ENCODE results near the gene FBXO41.
A peak's percentile ranks its signal among the peaks of the same experiment; 100 is the strongest.

FBXO41 gene

GRCh38 chr2:73307720-73308119 is 23.4 kb upstream of the FBXO41 start:
- no peak for DNase-seq (ENCODE audit: low read depth)
- H3K4me3 ChIP-seq (ENCODE audit: low read length) = no peak overlapping the region
- TF ChIP-seq CTCF (IDR thresholded peaks at IDR 0.05; ENCODE audit: insufficient read depth, low read depth, low read length, missing control alignments) = no peak

GRCh38 chr2:73301636-73302035 is 17.4 kb upstream of the FBXO41 start:
- peak; percentile 50 for DNase-seq (ENCODE audit: low read depth)
- no peak for TF ChIP-seq CTCF (IDR thresholded peaks at IDR 0.05; ENCODE audit: insufficient read depth, low read depth, low read length, missing control alignments)

GRCh38 chr2:73300926-73301325 is 16.6 kb upstream of the FBXO41 start:
- no peak for DNase-seq (ENCODE audit: low read depth)
- no peak for TF ChIP-seq CTCF (IDR thresholded peaks at IDR 0.05; ENCODE audit: insufficient read depth, low read depth, low read length, missing control alignments)
- H3K4me3 ChIP-seq (ENCODE audit: low read length) = no peak overlapping the region

More at GRCh38 chr2:73301636-73302035, 17.4 kb upstream of the FBXO41 start:
- no peak overlapping the region for H3K4me3 ChIP-seq (ENCODE audit: low read length)

GRCh38 chr2:73297586-73297985 is 13.3 kb upstream of the FBXO41 start:
- DNase-seq (ENCODE audit: low read depth) = no peak
- H3K4me3 ChIP-seq (ENCODE audit: low read length) = no peak overlapping the region
- no peak for TF ChIP-seq CTCF (IDR thresholded peaks at IDR 0.05; ENCODE audit: insufficient read depth, low read depth, low read length, missing control alignments)

GRCh38 chr2:73297151-73297559 is 12.9 kb upstream of the FBXO41 start:
- no peak for DNase-seq (ENCODE audit: low read depth)
- TF ChIP-seq CTCF (IDR thresholded peaks at IDR 0.05; ENCODE audit: insufficient read depth, low read depth, low read length, missing control alignments) = no peak
- H3K4me3 ChIP-seq (ENCODE audit: low read length) = no peak overlapping the region

- no peak for TF ChIP-seq CTCF (IDR thresholded peaks at IDR 0.05; ENCODE audit: insufficient read depth, low read depth, low read length, missing control alignments)
- peak; percentile 57 for DNase-seq (ENCODE audit: low read depth)
- no peak overlapping the region for H3K4me3 ChIP-seq (ENCODE audit: low read length)
These were observed 11.6 kb upstream of the FBXO41 start for GRCh38 chr2:73295751-73296400.

GRCh38 chr2:73294239-73294638 is 10.0 kb upstream of the FBXO41 start:
- H3K4me3 ChIP-seq (ENCODE audit: low read length) = no peak overlapping the region
- TF ChIP-seq CTCF (IDR thresholded peaks at IDR 0.05; ENCODE audit: insufficient read depth, low read depth, low read length, missing control alignments) = no peak
- no peak for DNase-seq (ENCODE audit: low read depth)

Data from epithelial cell of esophagus (primary cell).